Stimulated activated CD4-positive, alpha-beta T cell treated with anti-CD3 and anti-CD28 coated beads, TNF-alpha, amount 100 ng/mL, for 1 hour (primary cell): ENCODE data around the gene KLHDC7B.
A peak's percentile ranks its signal among the peaks of the same experiment; 100 is the strongest.
"Not testable (repeated sequence)": the region's sequence is repeated elsewhere in the genome, so short reads cannot be mapped to it uniquely, and the experiment has no call there.

ENCODE experiments used
- DNase-seq, 3 donors: peaks; one replicate each; pipeline ENCODE4 v3.0.0-alpha.2; 2020; ENCODE audit warnings: low read depth in 3 of 3, low spot score in 1 of 3

The KLHDC7B gene

GRCh38 chr22:50529416-50529896 lies 16.2 kb upstream of the KLHDC7B start:
- no peak for DNase-seq

DNA sequence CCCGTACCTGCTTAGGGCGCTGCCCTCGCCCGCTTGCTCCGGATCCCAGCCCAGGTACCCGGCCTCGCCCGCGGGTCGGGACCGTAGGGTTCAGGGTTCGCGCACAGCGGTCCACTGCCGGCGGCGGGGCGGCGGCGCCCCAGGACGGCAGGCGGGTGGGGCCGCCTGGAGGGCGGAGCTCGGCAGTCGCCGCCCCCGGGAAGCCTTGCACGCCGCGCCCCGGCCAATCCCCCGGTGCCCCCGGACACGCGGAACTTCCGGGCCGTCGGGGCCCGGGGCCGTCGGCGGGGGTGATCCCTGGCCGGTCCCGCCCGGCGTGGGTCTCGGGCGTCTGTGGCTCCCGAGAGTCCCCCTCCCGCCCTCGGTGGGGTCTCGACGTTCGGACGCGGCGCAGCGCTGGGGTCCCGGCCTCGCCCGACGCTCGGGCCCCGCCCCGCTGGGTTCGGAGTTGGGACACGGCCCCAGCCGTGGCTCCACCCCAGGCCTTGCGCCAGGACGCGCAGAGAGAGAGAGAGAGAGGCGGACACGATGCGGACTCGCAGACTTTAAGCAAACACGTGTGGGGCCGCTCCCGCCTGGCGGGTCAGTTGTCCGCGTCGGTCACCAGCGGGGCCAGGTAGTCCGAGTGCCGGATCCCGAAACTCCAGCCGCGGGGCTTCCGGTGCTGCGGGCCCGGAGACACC lies 15.7 kb upstream of the KLHDC7B start, which contains the start of gene TYMP:
TSS of gene TYMP (minus strand) at position 116 of the 683 bp plus-strand sequence. CDS start 303 bp downstream, outside the sequence.
- peak in 1 of 3 donors; percentile 61 for DNase-seq

DNA sequence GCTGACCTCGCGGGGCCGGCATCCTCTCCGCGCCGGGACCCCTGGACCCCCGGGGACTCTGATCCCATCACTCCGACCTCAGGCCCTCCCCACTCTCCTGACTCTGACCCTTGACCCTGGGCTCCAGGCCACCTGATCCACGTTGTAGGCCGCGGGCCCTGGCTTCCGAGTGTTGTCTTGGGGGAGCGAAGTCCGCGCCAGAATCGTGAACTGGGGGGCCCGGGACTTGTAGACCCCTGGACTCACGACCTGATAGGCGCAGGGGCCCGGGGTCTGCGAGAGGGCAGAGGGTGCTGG lies 15.2 kb upstream of the KLHDC7B start:
- DNase-seq = no peak

GRCh38 chr22:50530877-50531545 lies 14.7 kb upstream of the KLHDC7B start:
- peak; percentile 53 to 69 (median 54) for DNase-seq

DNA sequence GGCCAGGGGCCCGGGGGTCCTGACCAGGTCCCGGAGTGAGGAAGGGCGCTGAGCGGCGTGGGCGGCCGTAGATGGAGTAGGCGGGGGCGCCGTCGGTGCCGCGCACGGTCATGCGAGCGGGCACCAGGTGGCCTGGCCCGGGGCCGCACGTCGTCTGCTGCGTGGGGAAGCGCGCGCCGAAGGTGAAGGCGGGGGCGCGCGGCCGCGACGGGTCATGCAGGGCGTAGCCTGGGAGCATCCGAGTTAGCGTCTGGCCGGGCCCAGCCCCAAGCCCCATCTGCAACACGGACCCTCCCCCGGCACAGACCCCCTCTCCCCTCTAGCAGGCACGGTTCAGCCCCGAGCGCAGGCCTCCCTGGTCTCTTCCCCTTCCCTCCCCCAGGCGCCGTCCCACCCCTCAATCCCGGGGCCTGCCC lies 14.1 kb upstream of the KLHDC7B start:
- peak in 1 of 3 donors; percentile 51 for DNase-seq

- no peak for DNase-seq
These were observed 13.6 kb upstream of the KLHDC7B start for GRCh38 chr22:50531962-50532674.

DNA sequence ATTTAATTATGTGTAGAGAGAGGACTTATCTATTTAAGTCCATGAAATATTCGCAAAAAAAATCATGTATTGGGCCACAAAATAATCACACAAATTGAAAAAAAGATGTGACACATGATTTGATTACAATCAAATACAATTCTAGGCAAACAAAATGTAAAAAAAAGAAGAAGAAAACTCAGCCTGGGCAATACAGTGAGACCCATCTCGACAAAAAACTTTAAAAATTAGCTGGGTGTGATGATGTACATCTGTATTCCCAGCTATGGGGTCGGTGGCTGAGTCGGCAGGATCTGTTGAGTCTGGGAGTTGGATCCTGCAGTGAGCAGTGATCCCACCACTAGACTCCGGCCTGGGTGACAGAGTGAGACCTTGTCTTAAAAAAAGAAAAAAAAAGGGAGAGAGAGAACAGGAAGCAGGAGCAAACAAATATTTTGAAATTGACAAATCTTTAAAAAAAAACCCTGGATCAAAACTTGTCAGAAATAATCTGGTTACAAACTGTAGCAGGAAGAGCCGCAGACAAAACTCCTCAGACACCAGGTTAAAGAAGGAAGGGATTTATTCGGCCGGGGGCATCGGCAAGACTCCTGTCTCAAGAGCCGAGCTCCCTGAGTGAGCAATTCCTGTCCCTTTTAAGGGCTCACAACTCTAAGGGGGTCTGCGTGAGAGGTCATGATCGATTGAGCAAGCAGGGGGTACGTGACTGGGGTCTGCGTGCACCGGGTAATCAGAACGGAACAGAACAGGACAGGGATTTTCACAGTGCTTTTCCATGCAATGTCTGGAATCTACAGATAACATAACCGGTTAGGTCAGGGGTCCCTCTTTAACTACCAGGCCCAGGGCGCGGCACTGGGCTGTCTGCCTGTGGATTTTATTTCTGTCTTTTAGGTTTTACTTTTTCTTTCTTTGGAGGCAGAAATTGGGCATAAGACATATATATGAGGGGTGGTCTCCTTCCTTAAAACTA lies 12.6 kb upstream of the KLHDC7B start:
- DNase-seq = no peak

DNA sequence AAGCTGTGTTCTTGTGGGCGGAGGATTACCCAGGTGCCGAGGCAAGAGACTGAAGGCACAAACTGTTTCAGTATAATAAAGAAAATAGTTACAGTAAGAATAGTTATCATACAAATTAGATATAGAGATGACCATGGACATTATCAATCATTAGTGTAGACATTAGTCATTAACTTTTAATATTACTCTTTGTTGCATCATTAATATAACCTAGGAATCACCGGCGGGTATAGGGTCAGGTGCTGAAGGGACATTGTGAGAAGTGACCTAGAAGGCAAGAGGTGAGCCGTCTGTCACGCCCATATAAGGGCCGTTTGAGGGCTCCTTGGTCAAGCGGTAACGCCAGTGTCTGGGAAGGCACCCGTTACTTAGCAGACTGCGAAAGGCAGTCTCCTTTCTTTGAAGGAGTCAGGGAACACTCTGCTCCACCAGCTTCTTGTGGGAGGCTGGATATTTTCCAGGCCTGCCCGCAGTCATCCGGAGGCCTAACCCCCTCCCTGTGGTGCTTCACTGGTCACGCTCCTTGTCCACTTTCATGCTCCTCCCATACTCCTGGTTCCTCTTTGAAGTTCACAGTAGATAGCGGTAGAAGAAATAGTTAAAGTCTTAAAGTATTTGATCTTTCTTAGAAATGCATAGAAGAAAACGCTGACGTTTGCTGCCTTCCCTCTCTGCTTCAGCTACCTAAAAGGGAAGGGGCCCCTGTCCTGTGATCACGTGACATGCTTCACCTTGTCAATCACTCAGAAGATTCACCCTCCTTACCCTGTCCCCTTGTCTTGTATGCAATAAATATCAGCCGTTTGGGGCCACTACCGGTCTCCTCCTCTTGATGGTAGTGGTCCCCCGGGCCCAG lies 11.6 kb upstream of the KLHDC7B start:
- not testable (repeated sequence) for DNase-seq

DNA sequence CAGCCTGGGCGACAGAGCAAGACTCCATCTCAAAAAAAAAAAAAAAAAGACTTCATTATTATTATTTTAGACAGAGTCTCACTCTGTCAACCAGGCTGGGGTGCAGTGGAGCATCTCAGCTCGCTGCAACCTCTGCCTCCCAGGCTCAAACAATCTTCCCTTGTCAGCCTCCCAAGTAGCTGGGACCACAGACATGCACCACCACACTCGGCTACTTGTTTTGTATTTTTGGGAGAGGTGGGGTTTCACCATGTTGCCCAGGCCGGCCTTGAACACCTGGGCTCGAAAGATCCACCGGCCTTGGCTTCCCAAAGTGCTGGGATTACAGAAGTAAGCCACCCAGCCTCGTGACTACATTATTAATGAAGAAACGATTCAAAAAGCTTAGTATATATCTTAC lies 10.6 kb upstream of the KLHDC7B start:
- DNase-seq = no peak

DNA sequence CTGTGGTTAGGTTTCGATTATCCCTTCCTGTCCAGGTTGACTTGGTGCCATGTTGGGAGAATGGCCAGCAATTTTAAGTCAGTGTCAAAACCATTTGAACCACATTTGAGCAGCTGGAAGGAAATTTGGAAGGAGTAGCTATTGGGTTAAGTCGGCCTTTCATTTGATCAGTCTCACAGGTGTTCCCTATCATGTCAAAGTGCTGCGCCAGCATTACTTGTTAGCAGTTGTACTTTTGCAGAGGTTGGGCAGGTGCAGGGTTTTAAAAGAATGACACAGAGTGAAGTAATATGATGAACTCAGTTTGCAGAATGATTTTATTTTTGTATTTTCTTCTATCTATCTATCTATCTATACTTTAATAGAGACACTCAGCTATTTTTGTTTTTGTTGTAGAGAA lies 9.5 kb upstream of the KLHDC7B start:
- no peak for DNase-seq

DNA sequence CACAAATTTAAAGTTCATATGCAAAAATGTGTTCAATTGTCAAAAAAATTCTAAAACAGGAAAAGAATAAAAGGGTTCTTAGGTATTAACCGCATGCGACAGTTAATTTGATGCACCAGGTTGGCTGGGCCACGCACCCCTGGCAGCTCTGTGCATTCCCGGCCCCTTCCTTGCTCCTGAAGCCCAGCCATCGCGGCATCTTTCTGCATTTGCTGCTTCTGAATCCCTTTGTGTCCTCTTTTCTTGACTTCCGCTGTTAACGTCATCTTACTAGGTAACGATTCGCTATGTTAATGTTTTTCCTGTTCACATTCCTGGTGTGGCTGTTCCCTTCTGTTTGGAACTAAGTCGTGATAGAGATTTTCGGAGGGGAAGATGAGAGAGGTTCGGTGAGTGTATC lies 7.9 kb upstream of the KLHDC7B start:
- DNase-seq = no peak

GRCh38 chr22:50540381-50540780 lies 5.3 kb upstream of the KLHDC7B start:
- DNase-seq = no peak

DNA sequence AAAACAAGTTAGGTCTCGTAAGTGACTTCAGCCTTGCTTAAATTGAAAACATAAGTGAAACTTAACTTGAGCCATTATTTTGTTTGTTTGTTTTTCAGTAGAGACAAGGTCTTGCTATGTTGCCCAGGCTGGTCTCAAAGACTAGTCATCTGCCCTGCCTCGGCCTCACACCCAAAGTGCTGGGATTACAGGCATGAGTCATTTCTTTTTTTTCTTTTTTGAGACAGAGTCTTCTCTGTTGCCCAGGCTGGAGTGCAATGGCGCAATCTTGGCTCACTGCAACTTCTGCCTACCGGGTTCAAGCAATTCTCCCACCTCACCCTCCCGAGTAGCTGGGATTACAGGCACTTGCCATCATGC lies 4.1 kb upstream of the KLHDC7B start:
- DNase-seq = not testable (repeated sequence)

DNA sequence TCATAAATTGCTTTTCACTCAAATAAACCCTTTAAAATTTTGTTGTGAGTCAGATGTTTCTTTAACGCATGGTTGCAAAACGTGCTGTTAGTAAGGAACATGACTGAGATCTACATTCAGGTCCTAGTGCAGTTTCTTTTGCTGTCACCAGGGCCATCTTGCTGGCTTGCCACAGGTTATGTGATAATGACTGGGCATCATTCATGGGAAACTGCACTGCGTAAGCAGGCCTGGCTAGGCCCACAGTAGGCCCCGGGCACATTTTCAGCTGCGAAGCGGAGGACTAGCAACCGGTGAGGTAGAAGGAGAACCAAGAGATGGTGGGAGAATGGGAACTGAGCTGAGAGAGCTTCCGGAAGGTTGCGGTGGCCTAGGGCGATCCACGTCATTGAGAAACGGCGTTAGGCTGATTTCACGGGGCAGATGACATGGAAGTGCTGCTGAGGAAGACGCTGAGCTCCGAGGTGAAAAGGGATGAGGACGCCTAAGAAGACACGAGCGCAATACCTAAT lies 3.2 kb upstream of the KLHDC7B start:
- DNase-seq = no peak

GRCh38 chr22:50544078-50544745 lies 1.5 kb upstream of the KLHDC7B start:
- peak in 2 of 3 donors; percentile 65 to 73 for DNase-seq

GRCh38 chr22:50544746-50545253 lies 899 bp upstream of the KLHDC7B start:
- no peak for DNase-seq

DNA sequence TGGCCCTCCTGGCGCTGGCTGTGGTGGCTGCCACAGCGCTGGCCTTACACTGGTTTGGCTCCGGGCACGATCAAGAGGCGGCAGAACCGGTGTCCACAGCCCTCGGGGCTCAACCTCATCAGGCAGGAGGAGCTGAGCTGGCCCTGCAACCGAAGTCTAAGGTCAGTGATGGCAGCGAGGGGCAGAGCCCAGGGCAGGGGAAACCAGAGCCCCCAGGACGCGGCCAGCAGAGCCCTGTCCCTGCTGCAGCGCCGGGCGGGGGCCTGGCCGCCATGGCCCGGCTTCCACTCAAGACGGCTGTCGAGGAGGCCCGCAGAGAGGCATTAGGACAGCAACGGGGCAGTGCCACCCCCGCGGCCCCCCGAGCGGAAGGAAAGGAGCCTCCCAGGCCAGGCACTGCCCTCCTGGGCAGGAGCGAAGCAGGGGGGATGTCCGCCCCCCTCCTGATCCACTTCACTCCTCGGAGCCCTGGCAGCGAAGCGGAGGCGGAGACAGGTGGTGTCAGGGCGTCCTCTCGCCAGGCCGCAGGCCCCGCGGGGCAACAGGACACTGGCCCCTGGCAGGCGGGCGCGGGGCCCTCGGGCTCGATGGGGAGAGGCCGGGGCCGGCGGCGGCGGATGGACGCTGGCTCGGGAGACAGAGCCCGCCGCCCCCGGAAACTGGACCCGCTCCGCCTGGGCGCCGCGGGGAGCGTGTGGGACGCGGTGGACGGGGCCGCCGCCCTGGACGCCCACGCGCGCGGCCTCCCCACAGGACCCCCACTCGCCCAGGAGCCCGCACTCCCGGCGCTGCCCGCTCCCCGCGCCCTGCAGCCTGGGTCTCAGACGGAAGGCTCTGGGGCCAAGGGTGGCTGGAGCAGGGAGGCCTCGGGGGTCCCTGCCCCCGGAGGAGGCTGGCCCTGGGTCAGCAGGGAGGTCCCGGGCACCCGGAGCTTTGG lies 895 bp downstream of the KLHDC7B start:
- DNase-seq = no peak
